ENCODE data around the gene MITF. TPM values are rescaled to one million over a fixed set of nuclear protein-coding genes. Genes with fewer than 3 reads are reported as not detected.

The MITF gene
- polyA plus RNA-seq, 4 donors = 0.22 to 2.2 (median 1.6) TPM

GRCh38 chr3:69941037-69941436 lies 201.8 kb downstream of the MITF start:
- H3K4me1 ChIP-seq (ENCODE audit: control insufficient read depth in 3 of 3, insufficient read depth in 2 of 3, low read depth in 1 of 3, low read length in 2 of 3) = no peaks in the 10 kb centered on the region
- no peaks in the 10 kb centered on the region for H3K9me3 ChIP-seq (ENCODE audit: control insufficient read depth in 2 of 2, insufficient read depth in 1 of 2, low read depth in 1 of 2, low read length in 1 of 2)
- FAIRE-seq = no peak
- WGBS, 3 donors = 80 to 85% (median 83%) methylated on average over 3 of the region's 3 CpGs
- no peak overlapping the region for H3K27ac ChIP-seq (ENCODE audit: low read depth in 1 of 3, low read length in 2 of 3)
- H3K27me3 ChIP-seq (ENCODE audit: control insufficient read depth in 3 of 3, insufficient read depth in 3 of 3, low read length in 3 of 3) = no peaks in the 10 kb centered on the region
- H3K4me3 ChIP-seq (ENCODE audit: low read depth in 1 of 3, low read length in 3 of 3) = no peak overlapping the region
- no peaks in the 10 kb centered on the region for H3K36me3 ChIP-seq (ENCODE audit: control insufficient read depth in 3 of 3, insufficient read depth in 2 of 3, low read depth in 1 of 3, low read length in 3 of 3)
- no peak for DNase-seq

GRCh38 chr3:69941439-69942176 lies 202.3 kb downstream of the MITF start:
- 69 to 80% (median 70%) methylated on average over 3 of the region's 3 CpGs for WGBS, 3 donors
- no peak for FAIRE-seq

GRCh38 chr3:69944931-69945493 lies 205.7 kb downstream of the MITF start:
- H3K36me3 ChIP-seq (ENCODE audit: control insufficient read depth in 3 of 3, insufficient read depth in 2 of 3, low read depth in 1 of 3, low read length in 3 of 3) = no peaks in the 10 kb centered on the region
- H3K9me3 ChIP-seq (ENCODE audit: control insufficient read depth in 2 of 2, insufficient read depth in 1 of 2, low read depth in 1 of 2, low read length in 1 of 2) = no peaks in the 10 kb centered on the region
- 72 to 79% (median 78%) methylated on average over 3 of the region's 3 CpGs for WGBS, 3 donors
- FAIRE-seq (no peak), DNase-seq (no peak)
- no peak overlapping the region for H3K4me3 ChIP-seq (ENCODE audit: low read depth in 1 of 3, low read length in 3 of 3)
- no peaks in the 10 kb centered on the region for H3K4me1 ChIP-seq (ENCODE audit: control insufficient read depth in 3 of 3, insufficient read depth in 2 of 3, low read depth in 1 of 3, low read length in 2 of 3)
- no peak overlapping the region for H3K27ac ChIP-seq (ENCODE audit: low read depth in 1 of 3, low read length in 2 of 3)
- H3K27me3 ChIP-seq (ENCODE audit: control insufficient read depth in 3 of 3, insufficient read depth in 3 of 3, low read length in 3 of 3) = no peaks in the 10 kb centered on the region

More at GRCh38 chr3:69941439-69942176, 202.3 kb downstream of the MITF start:
- H3K4me3 ChIP-seq (ENCODE audit: low read depth in 1 of 3, low read length in 3 of 3) = no peak overlapping the region
- no peaks in the 10 kb centered on the region for H3K36me3 ChIP-seq (ENCODE audit: control insufficient read depth in 3 of 3, insufficient read depth in 2 of 3, low read depth in 1 of 3, low read length in 3 of 3)
- no peak for DNase-seq
- no peak overlapping the region for H3K27ac ChIP-seq (ENCODE audit: low read depth in 1 of 3, low read length in 2 of 3)
- H3K9me3 ChIP-seq (ENCODE audit: control insufficient read depth in 2 of 2, insufficient read depth in 1 of 2, low read depth in 1 of 2, low read length in 1 of 2) = no peaks in the 10 kb centered on the region
- no peaks in the 10 kb centered on the region for H3K27me3 ChIP-seq (ENCODE audit: control insufficient read depth in 3 of 3, insufficient read depth in 3 of 3, low read length in 3 of 3)
- no peaks in the 10 kb centered on the region for H3K4me1 ChIP-seq (ENCODE audit: control insufficient read depth in 3 of 3, insufficient read depth in 2 of 3, low read depth in 1 of 3, low read length in 2 of 3)

- no peak overlapping the region for H3K4me3 ChIP-seq (ENCODE audit: low read depth in 1 of 3, low read length in 3 of 3)
- H3K27ac ChIP-seq (ENCODE audit: low read depth in 1 of 3, low read length in 2 of 3) = no peak overlapping the region
- no peaks in the 10 kb centered on the region for H3K36me3 ChIP-seq (ENCODE audit: control insufficient read depth in 3 of 3, insufficient read depth in 2 of 3, low read depth in 1 of 3, low read length in 3 of 3)
- 12 to 13% (median 12%) methylated on average over 4 of the region's 4 CpGs for WGBS, 3 donors
- FAIRE-seq (no peak), DNase-seq (peak; percentile 39)
- no peaks in the 10 kb centered on the region for H3K9me3 ChIP-seq (ENCODE audit: control insufficient read depth in 2 of 2, insufficient read depth in 1 of 2, low read depth in 1 of 2, low read length in 1 of 2)
- no peaks in the 10 kb centered on the region for H3K27me3 ChIP-seq (ENCODE audit: control insufficient read depth in 3 of 3, insufficient read depth in 3 of 3, low read length in 3 of 3)
- H3K4me1 ChIP-seq (ENCODE audit: control insufficient read depth in 3 of 3, insufficient read depth in 2 of 3, low read depth in 1 of 3, low read length in 2 of 3) = no peaks in the 10 kb centered on the region
These were observed 209.1 kb downstream of the MITF start for GRCh38 chr3:69948246-69948862.

- 65 to 72% (median 68%) methylated on average over 3 of the region's 3 CpGs for WGBS, 3 donors
- H3K4me1 ChIP-seq (ENCODE audit: control insufficient read depth in 3 of 3, insufficient read depth in 2 of 3, low read depth in 1 of 3, low read length in 2 of 3) = no peaks in the 10 kb centered on the region
These were observed 212.4 kb downstream of the MITF start for GRCh38 chr3:69951616-69952015.

GRCh38 chr3:69959581-69959980 lies 220.3 kb downstream of the MITF start:
- no peak for DNase-seq
- no peak overlapping the region for H3K27ac ChIP-seq (ENCODE audit: low read depth in 1 of 3, low read length in 2 of 3)
- no peaks in the 10 kb centered on the region for H3K36me3 ChIP-seq (ENCODE audit: control insufficient read depth in 3 of 3, insufficient read depth in 2 of 3, low read depth in 1 of 3, low read length in 3 of 3)
- WGBS, 3 donors = 82 to 86% (median 86%) methylated on average over 7 of the region's 7 CpGs
- no peak overlapping the region for H3K4me3 ChIP-seq (ENCODE audit: low read depth in 1 of 3, low read length in 3 of 3)
- no peaks in the 10 kb centered on the region for H3K27me3 ChIP-seq (ENCODE audit: control insufficient read depth in 3 of 3, insufficient read depth in 3 of 3, low read length in 3 of 3)
- FAIRE-seq = no peak
- H3K9me3 ChIP-seq (ENCODE audit: control insufficient read depth in 2 of 2, insufficient read depth in 1 of 2, low read depth in 1 of 2, low read length in 1 of 2) = no peaks in the 10 kb centered on the region
- no peaks in the 10 kb centered on the region for H3K4me1 ChIP-seq (ENCODE audit: control insufficient read depth in 3 of 3, insufficient read depth in 2 of 3, low read depth in 1 of 3, low read length in 2 of 3)

More at GRCh38 chr3:69951616-69952015, 212.4 kb downstream of the MITF start:
- no peaks in the 10 kb centered on the region for H3K27me3 ChIP-seq (ENCODE audit: control insufficient read depth in 3 of 3, insufficient read depth in 3 of 3, low read length in 3 of 3)
- H3K36me3 ChIP-seq (ENCODE audit: control insufficient read depth in 3 of 3, insufficient read depth in 2 of 3, low read depth in 1 of 3, low read length in 3 of 3) = no peaks in the 10 kb centered on the region
- no peak for DNase-seq
- no peak overlapping the region for H3K4me3 ChIP-seq (ENCODE audit: low read depth in 1 of 3, low read length in 3 of 3)
- no peaks in the 10 kb centered on the region for H3K9me3 ChIP-seq (ENCODE audit: control insufficient read depth in 2 of 2, insufficient read depth in 1 of 2, low read depth in 1 of 2, low read length in 1 of 2)
- H3K27ac ChIP-seq (ENCODE audit: low read depth in 1 of 3, low read length in 2 of 3) = no peak overlapping the region
- no peak for FAIRE-seq

- whole genome bisulfite sequencing, 3 donors = 83 to 88% (median 87%) methylated on average over 5 of the region's 5 CpGs
- H3K27me3 ChIP-seq (ENCODE audit: control insufficient read depth in 3 of 3, insufficient read depth in 3 of 3, low read length in 3 of 3) = no peaks in the 10 kb centered on the region
- no peak overlapping the region for H3K4me3 ChIP-seq (ENCODE audit: low read depth in 1 of 3, low read length in 3 of 3)
- no peaks in the 10 kb centered on the region for H3K36me3 ChIP-seq (ENCODE audit: control insufficient read depth in 3 of 3, insufficient read depth in 2 of 3, low read depth in 1 of 3, low read length in 3 of 3)
- FAIRE-seq (no peak), DNase-seq (no peak)
- H3K9me3 ChIP-seq (ENCODE audit: control insufficient read depth in 2 of 2, insufficient read depth in 1 of 2, low read depth in 1 of 2, low read length in 1 of 2) = no peaks in the 10 kb centered on the region
- no peak overlapping the region for H3K27ac ChIP-seq (ENCODE audit: low read depth in 1 of 3, low read length in 2 of 3)
- H3K4me1 ChIP-seq (ENCODE audit: control insufficient read depth in 3 of 3, insufficient read depth in 2 of 3, low read depth in 1 of 3, low read length in 2 of 3) = no peaks in the 10 kb centered on the region
These were observed 222.6 kb downstream of the MITF start for GRCh38 chr3:69961706-69962439.

GRCh38 chr3:69963643-69964042 lies 224.4 kb downstream of the MITF start:
- H3K36me3 ChIP-seq (ENCODE audit: control insufficient read depth in 3 of 3, insufficient read depth in 2 of 3, low read depth in 1 of 3, low read length in 3 of 3) = no peaks in the 10 kb centered on the region
- H3K4me3 ChIP-seq (ENCODE audit: low read depth in 1 of 3, low read length in 3 of 3) = no peak overlapping the region
- no peaks in the 10 kb centered on the region for H3K4me1 ChIP-seq (ENCODE audit: control insufficient read depth in 3 of 3, insufficient read depth in 2 of 3, low read depth in 1 of 3, low read length in 2 of 3)
- FAIRE-seq (no peak), DNase-seq (no peak)
- H3K9me3 ChIP-seq (ENCODE audit: control insufficient read depth in 2 of 2, insufficient read depth in 1 of 2, low read depth in 1 of 2, low read length in 1 of 2) = no peaks in the 10 kb centered on the region
- 89 to 96% (median 95%) methylated on average over 3 of the region's 3 CpGs for WGBS, 3 donors
- H3K27ac ChIP-seq (ENCODE audit: low read depth in 1 of 3, low read length in 2 of 3) = no peak overlapping the region
- no peaks in the 10 kb centered on the region for H3K27me3 ChIP-seq (ENCODE audit: control insufficient read depth in 3 of 3, insufficient read depth in 3 of 3, low read length in 3 of 3)
